PC-3 (cell line): ENCODE measurements around the gene CHD2. TPM values are rescaled to one million over a fixed set of nuclear protein-coding genes. Genes with fewer than 3 reads are reported as not detected.

ENCODE experiments used
- ATAC-seq: fragments of 200-7000 bp; cut with Tn5 transposase; 2 replicates; pipeline ENCODE4 v1.9.1; 2020; ENCODE audit warnings: mild to moderate bottlenecking, moderate library complexity
- Bru-seq: library from RNA; stranded (reverse); fragments of 400-500 nt; gene quantifications from one replicate; lab custom pipeline; 2021; lab: Mats Ljungman, UMichigan
- BruChase-seq, 2 experiments: library from RNA; stranded (reverse); fragments of 400-500 nt; gene quantifications; one replicate each; lab custom pipeline; 2021; lab: Mats Ljungman, UMichigan
- BruUV-seq: library from RNA; stranded (reverse); fragments of 400-500 nt; replicated peaks from 2 replicates; lab custom pipeline; 2021; lab: Mats Ljungman, UMichigan
- CTCF ChIA-PET: fragments of 300-600 bp; sonication (Branson Sonifier 250); formaldehyde crosslinking; loops from one replicate; lab custom pipeline; 2022; ENCODE audit warnings: antibody characterized with exemption; lab: Charles Lee
- POLR2A ChIA-PET: fragments of 300-600 bp; sonication (Branson Sonifier 250); formaldehyde crosslinking; loops from one replicate; lab custom pipeline; 2022; ENCODE audit warnings: antibody characterized with exemption; ENCODE audit not compliant: unreplicated experiment; lab: Charles Lee
- DNase-seq: peaks from one replicate; pipeline ENCODE4 v3.0.0-alpha.2; 2015
- H2AFZ ChIP-seq: fragments of 300-600 bp; sonication (generic); 2 replicates; pipeline ENCODE4 v1.6.0; 2016; ENCODE audit warnings: antibody characterized with exemption, low read length
- H3F3A ChIP-seq: fragments of 300-600 bp; sonication (generic); one replicate; pipeline ENCODE4 v1.6.0; 2017; ENCODE audit warnings: antibody characterized with exemption, low read length, control low read depth, mild to moderate bottlenecking; ENCODE audit not compliant: unreplicated experiment
- H3K27ac ChIP-seq: fragments of 300-600 bp; sonication (generic); 2 replicates; pipeline ENCODE4 v1.5.1; 2016; ENCODE audit warnings: mild to moderate bottlenecking, low read length
- H3K27me3 ChIP-seq: fragments of 300-600 bp; sonication (generic); 2 replicates; pipeline ENCODE4 v1.6.1; 2016; ENCODE audit warnings: low read length, mixed read lengths
- H3K36me3 ChIP-seq: fragments of 300-600 bp; sonication (generic); 2 replicates; pipeline ENCODE4 v1.6.1; 2016; ENCODE audit warnings: low read depth, mixed run types, low read length, mixed read lengths
- H3K4me1 ChIP-seq: fragments of 300-600 bp; sonication (generic); 2 replicates; pipeline ENCODE4 v1.5.1; 2016; ENCODE audit warnings: low read length; ENCODE audit not compliant: insufficient read depth
- H3K4me2 ChIP-seq: fragments of 300-600 bp; sonication (generic); 2 replicates; pipeline ENCODE4 v1.6.0; 2016; ENCODE audit warnings: low read length
- H3K4me3 ChIP-seq: fragments of 300-600 bp; sonication (generic); 2 replicates; pipeline ENCODE4 v1.5.1; 2016; ENCODE audit warnings: mild to moderate bottlenecking, low read length, mixed read lengths
- H3K79me2 ChIP-seq: fragments of 300-600 bp; sonication (generic); 2 replicates; pipeline ENCODE4 v1.6.1; 2017; ENCODE audit warnings: low read length, mixed read lengths
- H3K9ac ChIP-seq: fragments of 300-600 bp; sonication (generic); 2 replicates; pipeline ENCODE4 v1.6.0; 2016; ENCODE audit warnings: mild to moderate bottlenecking, low read length
- H3K9me2 ChIP-seq: fragments of 300-600 bp; sonication (generic); replicated peaks from 2 replicates; pipeline ENCODE4 v1.6.1; 2016; ENCODE audit warnings: mixed run types, low read length, mixed read lengths
- H3K9me3 ChIP-seq: fragments of 300-600 bp; sonication (generic); 2 replicates; pipeline ENCODE4 v1.6.1; 2016; ENCODE audit warnings: low read length, mixed read lengths
- H4K20me1 ChIP-seq: fragments of 300-600 bp; sonication (generic); 2 replicates; pipeline ENCODE4 v1.6.1; 2016; ENCODE audit warnings: low read length, mixed read lengths
- EZH2 ChIP-seq: fragments of 300-600 bp; sonication (generic); IDR thresholded peaks from one replicate; pipeline ENCODE4 v1.6.1; 2017; ENCODE audit warnings: antibody characterized with exemption, mild to moderate bottlenecking, low read length; ENCODE audit not compliant: unreplicated experiment
- EZH2phosphoT487 ChIP-seq: fragments of 300-600 bp; sonication (generic); IDR thresholded peaks from 2 replicates; pipeline ENCODE4 v1.6.1; 2018; ENCODE audit warnings: mild to moderate bottlenecking, antibody characterized with exemption, low read length, borderline replicate concordance
- intact Hi-C: fragments of 100-400 bp; cut with micrococcal nuclease; formaldehyde crosslinking; loops from 2 replicates; pipeline ENCODE4 v1.9.0; 2023
- long read RNA-seq: library from polyadenylated mRNA; unstranded; transcript quantifications from one replicate; pipeline ENCODE4 v2.0.0, GENCODE V29; 2021; ENCODE audit not compliant: unreplicated experiment
- total RNA-seq: library from RNA; depleted of rRNA; stranded (reverse); fragments of >200 nt; gene quantifications from 2 replicates; pipeline ENCODE4 v1.2.3, GENCODE V29; 2014; rRNA removed
- TF ChIP-seq, protein P1 (sequence below): fragments of 300-600 bp; sonication (generic); conservative IDR thresholded peaks from 2 replicates; pipeline ENCODE4 v1.5.1; 2017; ENCODE audit warnings: antibody characterized with exemption, low read depth, mild to moderate bottlenecking, low read length

CHD2 gene
- total RNA-seq (42.7 and 50.6 TPM in 2 replicates), Bru-seq, nascent RNA (percentile 97 among the genes with signal in this experiment), BruChase-seq, experiment 1, labeled RNA remaining after a 6-hour chase (percentile 94 among the genes with signal in this experiment), BruChase-seq, experiment 2, labeled RNA remaining after a 2-hour chase (percentile 97 among the genes with signal in this experiment)
- long read RNA-seq, transcript CHD2-212 (2 exons, 1,740 nt), result minor isoform, 5 of 140 reads
- long read RNA-seq, transcript CHD2-202 (13 exons, 2,221 nt), result major isoform, 7 of 140 reads
- long read RNA-seq, partial matches to known transcripts, result 104 of 140 reads
- long read RNA-seq, other reads (novel, unspliced or antisense), result 24 of 140 reads

DNA sequence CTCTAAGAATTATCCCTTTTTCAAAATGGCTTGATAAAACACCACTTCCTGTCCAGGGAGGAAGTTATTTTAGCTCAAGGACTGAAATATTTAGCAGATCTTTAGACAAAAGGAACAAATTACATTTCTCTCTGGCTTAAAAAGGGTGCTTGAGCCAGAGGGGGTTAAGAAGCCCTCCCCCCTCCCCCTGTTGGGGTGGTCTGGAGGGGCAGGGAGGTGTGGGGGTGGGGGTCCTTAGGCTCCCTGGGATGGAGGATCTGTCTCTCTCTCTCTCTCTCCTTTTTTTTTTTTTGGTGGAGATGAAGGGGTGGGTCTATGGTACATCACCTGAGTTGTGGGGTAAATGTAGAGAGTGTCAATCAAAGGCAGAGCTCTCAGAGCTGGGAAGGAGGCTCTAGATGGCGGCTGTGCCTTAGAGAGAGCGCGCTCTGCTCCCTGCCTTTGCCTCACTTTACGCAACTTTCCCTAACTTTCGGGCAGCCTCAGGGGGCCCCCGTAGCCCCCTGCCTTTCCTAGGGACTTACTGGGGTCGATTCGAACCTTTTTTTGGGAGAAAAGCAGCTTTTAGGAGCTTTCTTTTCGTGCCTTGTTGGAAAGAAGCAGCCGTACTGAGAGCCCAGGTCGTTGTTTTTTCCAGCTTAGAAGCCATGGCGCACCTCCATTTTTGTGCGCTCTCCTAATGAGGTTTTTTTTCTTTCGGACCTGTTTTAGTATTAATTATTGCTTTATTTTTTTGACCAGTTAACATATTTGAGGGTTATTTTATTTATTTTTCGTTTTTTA, at the start of gene CHD2:
CHD2 (plus strand) TSS at position 377 of the 783 bp plus-strand sequence. CDS start 914 bp downstream, outside the sequence.
- H4K20me1 ChIP-seq, result peaks cover 21% of the 10 kb centered on the region
- no peak within 1 kb of the TSS for H2AFZ ChIP-seq
- TF ChIP-seq EZH2, result no peak
- no peak for TF ChIP-seq EZH2phosphoT487
- TF ChIP-seq, protein P1, sequence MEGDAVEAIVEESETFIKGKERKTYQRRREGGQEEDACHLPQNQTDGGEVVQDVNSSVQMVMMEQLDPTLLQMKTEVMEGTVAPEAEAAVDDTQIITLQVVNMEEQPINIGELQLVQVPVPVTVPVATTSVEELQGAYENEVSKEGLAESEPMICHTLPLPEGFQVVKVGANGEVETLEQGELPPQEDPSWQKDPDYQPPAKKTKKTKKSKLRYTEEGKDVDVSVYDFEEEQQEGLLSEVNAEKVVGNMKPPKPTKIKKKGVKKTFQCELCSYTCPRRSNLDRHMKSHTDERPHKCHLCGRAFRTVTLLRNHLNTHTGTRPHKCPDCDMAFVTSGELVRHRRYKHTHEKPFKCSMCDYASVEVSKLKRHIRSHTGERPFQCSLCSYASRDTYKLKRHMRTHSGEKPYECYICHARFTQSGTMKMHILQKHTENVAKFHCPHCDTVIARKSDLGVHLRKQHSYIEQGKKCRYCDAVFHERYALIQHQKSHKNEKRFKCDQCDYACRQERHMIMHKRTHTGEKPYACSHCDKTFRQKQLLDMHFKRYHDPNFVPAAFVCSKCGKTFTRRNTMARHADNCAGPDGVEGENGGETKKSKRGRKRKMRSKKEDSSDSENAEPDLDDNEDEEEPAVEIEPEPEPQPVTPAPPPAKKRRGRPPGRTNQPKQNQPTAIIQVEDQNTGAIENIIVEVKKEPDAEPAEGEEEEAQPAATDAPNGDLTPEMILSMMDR, result no peak
- peak within 1 kb of the TSS; percentile 91 for H3K27ac ChIP-seq
- intact Hi-C loops, result loop anchor here (2.0 kb wide), 2 partner anchors 15 to 89 kb away; no protein-coding TSS in a partner anchor
- peaks cover 92% of the 10 kb centered on the region for H3K79me2 ChIP-seq
- no TSS peak for BruUV-seq
- H3F3A ChIP-seq, result peaks cover 17% of the 10 kb centered on the region
- peak within 1 kb of the TSS; percentile 95 for H3K9ac ChIP-seq
- no peaks in the 10 kb centered on the region for H3K9me2 ChIP-seq
- peak; percentile 66 for ATAC-seq
- H3K4me3 ChIP-seq, result peak within 1 kb of the TSS; percentile 95
- DNase-seq, result peak; percentile 86
- H3K4me2 ChIP-seq, result peak within 1 kb of the TSS; percentile 96
- no peaks in the 10 kb centered on the region for H3K27me3 ChIP-seq
- CTCF ChIA-PET, result interaction anchor here (0.6 to 1.4 kb wide), 3 partner anchors 18 to 103 kb away, joined by 3 to 12 read pairs (median 4); no protein-coding TSS in a partner anchor
- POLR2A ChIA-PET, result interaction anchor here (0.5 to 1.6 kb wide), 9 partner anchors 15 to 103 kb away, joined by 3 to 24 read pairs (median 7); no protein-coding TSS in a partner anchor
- peaks cover 54% of the 10 kb centered on the region for H3K36me3 ChIP-seq
- no peaks in the 10 kb centered on the region for H3K9me3 ChIP-seq
- H3K4me1 ChIP-seq, result peaks cover 18% of the 10 kb centered on the region

DNA sequence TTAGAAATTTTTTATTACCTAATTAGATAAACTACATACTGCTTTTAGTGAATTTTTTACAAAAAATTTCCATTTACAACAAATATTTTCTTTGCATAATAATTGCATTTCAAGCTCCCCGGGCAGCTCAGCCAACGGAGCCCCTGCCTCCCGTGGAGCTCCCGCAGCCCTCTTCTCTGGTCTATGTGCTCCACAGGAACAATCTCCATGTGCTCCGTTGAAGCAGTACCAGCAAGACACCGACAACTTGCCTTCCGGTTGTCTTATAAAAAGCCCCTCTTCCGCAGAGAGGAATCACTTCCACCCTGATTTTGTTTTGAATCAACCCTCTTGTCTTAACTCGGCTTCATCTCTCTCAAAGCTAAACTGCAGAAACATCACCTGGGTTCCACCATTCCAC, 46.9 kb upstream of the CHD2 start:
- no peak overlapping the region for H3K27ac ChIP-seq
- TF ChIP-seq, protein P1, result no peak
- TF ChIP-seq EZH2, result no peak
- TF ChIP-seq EZH2phosphoT487, result no peak
- H3K9ac ChIP-seq, result no peak overlapping the region
- DNase-seq, result no peak
- CTCF ChIA-PET, result no interaction called here
- no peaks in the 10 kb centered on the region for H3F3A ChIP-seq
- BruUV-seq, result no TSS peak
- H3K4me2 ChIP-seq, result no peak overlapping the region
- no peaks in the 10 kb centered on the region for H4K20me1 ChIP-seq
- no peak overlapping the region for H2AFZ ChIP-seq
- intact Hi-C loops, result no loop called here
- no peaks in the 10 kb centered on the region for H3K27me3 ChIP-seq
- no peaks in the 10 kb centered on the region for H3K4me1 ChIP-seq
- no peak for ATAC-seq
- no peaks in the 10 kb centered on the region for H3K9me2 ChIP-seq
- no peaks in the 10 kb centered on the region for H3K79me2 ChIP-seq
- H3K4me3 ChIP-seq, result no peak overlapping the region
- no peaks in the 10 kb centered on the region for H3K9me3 ChIP-seq
- POLR2A ChIA-PET, result no interaction called here
- H3K36me3 ChIP-seq, result no peaks in the 10 kb centered on the region
